RWPE1 (cell line): Measurements from ENCODE around the gene C10orf95.

Experiments used
- CTCF ChIA-PET: fragments of 350-600 bp; sonication (Branson Sonifier 250); formaldehyde crosslinking; extraction: SDS; loops from one replicate; lab custom pipeline; 2021; lab: Yijun Ruan, JAX
- POLR2A ChIA-PET: fragments of 400-600 bp; formaldehyde crosslinking; extraction: SDS; loops from one replicate; lab custom pipeline; 2020; ENCODE audit warnings: antibody characterized with exemption; ENCODE audit not compliant: low non-redundant PET; lab: Yijun Ruan, JAX
- DNase-seq: peaks from one replicate; pipeline ENCODE4 v3.0.0; 2012; ENCODE audit warnings: low spot score
- H3K27ac ChIP-seq: fragments of 450-650 bp; 2 replicates; pipeline ENCODE4 v1.5.1; 2017
- CTCF ChIP-seq: fragments of 450-650 bp; conservative IDR thresholded peaks from 2 replicates; pipeline ENCODE4 v1.5.1; 2017; ENCODE audit warnings: low read depth, mild to moderate bottlenecking

The C10orf95 gene

GRCh38 chr10:102407425-102408130 lies 43.8 kb downstream of the C10orf95 start:
- no peak overlapping the region for H3K27ac ChIP-seq
- no peak for TF ChIP-seq CTCF
- CTCF ChIA-PET, result interaction anchor here (0.6 to 1.3 kb wide), 2 partner anchors 15 to 271 kb away, joined by 3 to 4 read pairs; no protein-coding TSS in a partner anchor
- POLR2A ChIA-PET, result no interaction called here
- no peak for DNase-seq

GRCh38 chr10:102406815-102407214 lies 44.5 kb downstream of the C10orf95 start:
- CTCF ChIA-PET, result interaction anchor here (0.5 to 1.3 kb wide), 3 partner anchors 16 to 287 kb away, joined by 3 to 4 read pairs (median 3); no protein-coding TSS in a partner anchor
- POLR2A ChIA-PET, result no interaction called here
- DNase-seq, result no peak
- H3K27ac ChIP-seq, result no peak overlapping the region
- no peak for TF ChIP-seq CTCF

- no peak overlapping the region for H3K27ac ChIP-seq
- CTCF ChIA-PET, result interaction anchor here (0.6 to 8.9 kb wide), 4 partner anchors 11 to 412 kb away, joined by 4 to 79 read pairs (median 29); partner anchors contain the start of gene FBXL15
- TF ChIP-seq CTCF, result no peak
- POLR2A ChIA-PET, result no interaction called here
- DNase-seq, result no peak
These were observed 45.7 kb downstream of the C10orf95 start for GRCh38 chr10:102405632-102406031.

GRCh38 chr10:102405108-102405571 lies 46.2 kb downstream of the C10orf95 start:
- no peak for TF ChIP-seq CTCF
- ChIA-PET CTCF (interaction anchor here (1.1 to 8.9 kb wide), 6 partner anchors 11 to 236 kb away, joined by 3 to 79 read pairs (median 14); partner anchors contain the start of genes CUEDC2 and FBXL15), POLR2A (no interaction called here)
- H3K27ac ChIP-seq, result no peak overlapping the region
- DNase-seq, result no peak

GRCh38 chr10:102404361-102405107 lies 46.8 kb downstream of the C10orf95 start:
- peak overlapping the region; percentile 6; the same call in 1 of the 2 replicates for H3K27ac ChIP-seq
- TF ChIP-seq CTCF, result no peak
- CTCF ChIA-PET, result interaction anchor here (0.6 to 8.9 kb wide), 9 partner anchors 10 to 1138 kb away, joined by 3 to 79 read pairs (median 7); partner anchors contain the start of genes CUEDC2 and FBXL15

GRCh38 chr10:102403115-102403514 lies 48.2 kb downstream of the C10orf95 start:
- no peak for TF ChIP-seq CTCF
- H3K27ac ChIP-seq, result peak overlapping the region; percentile 85
- ChIA-PET POLR2A (no interaction called here), CTCF (interaction anchor here (0.6 to 8.9 kb wide), 13 partner anchors 9 to 210 kb away, joined by 3 to 79 read pairs (median 5); partner anchors contain the start of genes CUEDC2, FBXL15 and PSD)
- no peak for DNase-seq

More at GRCh38 chr10:102404361-102405107, 46.8 kb downstream of the C10orf95 start:
- no peak for DNase-seq
- POLR2A ChIA-PET, result no interaction called here
